Left ventricle myocardium inferior (tissue), 1 donor: ENCODE measurements around the gene CDC42SE1. TPM values are rescaled to one million over a fixed set of nuclear protein-coding genes. Genes with fewer than 3 reads are reported as not detected.

ENCODE experiments used
- DNase-seq: peaks from one replicate; pipeline ENCODE4 v3.0.0-alpha.2; 2020
- H3K27ac ChIP-seq: fragments of 200-600 bp; replicated peaks from 2 replicates; pipeline ENCODE4 v1.8.0; 2021
- H3K27me3 ChIP-seq: fragments of 200-600 bp; 2 replicates; pipeline ENCODE4 v1.8.0; 2021; ENCODE audit warnings: low read depth
- H3K36me3 ChIP-seq: fragments of 200-600 bp; 2 replicates; pipeline ENCODE4 v1.8.0; 2021
- H3K4me1 ChIP-seq: fragments of 200-600 bp; 2 replicates; pipeline ENCODE4 v1.8.0; 2021
- H3K4me3 ChIP-seq: fragments of 200-600 bp; 2 replicates; pipeline ENCODE4 v1.8.0; 2021; ENCODE audit warnings: mild to moderate bottlenecking, moderate library complexity
- H3K9me3 ChIP-seq: fragments of 200-600 bp; replicated peaks from 2 replicates; pipeline ENCODE4 v1.8.0; 2021
- intact Hi-C: fragments of 100-400 bp; cut with micrococcal nuclease; formaldehyde crosslinking; loops from one replicate; pipeline ENCODE4 v1.11.0; 2022
- total RNA-seq: library from RNA; stranded (reverse); fragmentation: NEBNext Ultra II Directional; extraction: Animal tissue kit (Norgen Biotek cat#: 25700); gene quantifications from one replicate; pipeline ENCODE4 v1.2.1, GENCODE V29; 2021
- TF ChIP-seq, protein P1 (sequence below): fragments of 200-600 bp; IDR thresholded peaks from 2 replicates; pipeline ENCODE4 v1.8.0; 2021; ENCODE audit warnings: antibody characterized with exemption, mild to moderate bottlenecking, borderline replicate concordance
- donor health status: DM: no; HTN: yes; CAD: no; lungs with severe emphysema.

CDC42SE1 gene
- total RNA-seq, 1 donor from 2014 or later, result 24.8 TPM

DNA sequence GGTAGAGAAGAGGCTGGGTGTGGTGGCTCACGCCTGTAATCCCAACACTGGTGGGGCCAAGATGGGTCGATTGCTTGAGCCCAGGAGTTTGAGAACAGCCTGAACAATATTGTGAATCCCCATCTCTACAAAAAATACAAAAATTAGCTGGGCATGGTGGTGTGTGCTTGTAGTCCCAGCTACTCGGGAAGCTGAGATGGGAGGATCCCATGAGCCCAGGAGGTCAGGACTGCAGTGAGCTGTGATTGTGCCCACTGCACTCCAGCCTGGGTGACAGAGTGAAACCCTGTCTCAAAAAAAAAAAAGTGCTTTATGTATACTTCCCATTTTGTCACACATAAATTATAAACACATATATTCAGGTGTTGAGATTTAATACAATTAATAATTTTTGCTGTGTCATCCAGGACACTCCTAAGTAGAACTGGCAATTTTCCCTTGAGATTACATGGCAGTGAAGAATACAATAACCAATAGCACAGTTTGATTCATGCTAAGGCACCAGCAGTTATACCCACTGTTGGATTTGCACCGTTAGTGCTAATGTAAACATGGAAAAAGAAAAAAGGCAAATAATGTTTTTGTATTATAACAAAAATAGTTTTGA is 26.6 kb upstream of the CDC42SE1 start:
- TF ChIP-seq, protein P1, sequence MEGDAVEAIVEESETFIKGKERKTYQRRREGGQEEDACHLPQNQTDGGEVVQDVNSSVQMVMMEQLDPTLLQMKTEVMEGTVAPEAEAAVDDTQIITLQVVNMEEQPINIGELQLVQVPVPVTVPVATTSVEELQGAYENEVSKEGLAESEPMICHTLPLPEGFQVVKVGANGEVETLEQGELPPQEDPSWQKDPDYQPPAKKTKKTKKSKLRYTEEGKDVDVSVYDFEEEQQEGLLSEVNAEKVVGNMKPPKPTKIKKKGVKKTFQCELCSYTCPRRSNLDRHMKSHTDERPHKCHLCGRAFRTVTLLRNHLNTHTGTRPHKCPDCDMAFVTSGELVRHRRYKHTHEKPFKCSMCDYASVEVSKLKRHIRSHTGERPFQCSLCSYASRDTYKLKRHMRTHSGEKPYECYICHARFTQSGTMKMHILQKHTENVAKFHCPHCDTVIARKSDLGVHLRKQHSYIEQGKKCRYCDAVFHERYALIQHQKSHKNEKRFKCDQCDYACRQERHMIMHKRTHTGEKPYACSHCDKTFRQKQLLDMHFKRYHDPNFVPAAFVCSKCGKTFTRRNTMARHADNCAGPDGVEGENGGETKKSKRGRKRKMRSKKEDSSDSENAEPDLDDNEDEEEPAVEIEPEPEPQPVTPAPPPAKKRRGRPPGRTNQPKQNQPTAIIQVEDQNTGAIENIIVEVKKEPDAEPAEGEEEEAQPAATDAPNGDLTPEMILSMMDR, result no peak
- Histone ChIP-seq H3K4me1 (peaks cover 5% of the 10 kb centered on the region), H3K27ac (no peak overlapping the region), H3K4me3 (no peak overlapping the region), H3K9me3 (no peaks in the 10 kb centered on the region), H3K36me3 (peaks cover 6% of the 10 kb centered on the region), H3K27me3 (no peaks in the 10 kb centered on the region)
- DNase-seq, result no peak
- intact Hi-C loops, result no loop called here

DNA sequence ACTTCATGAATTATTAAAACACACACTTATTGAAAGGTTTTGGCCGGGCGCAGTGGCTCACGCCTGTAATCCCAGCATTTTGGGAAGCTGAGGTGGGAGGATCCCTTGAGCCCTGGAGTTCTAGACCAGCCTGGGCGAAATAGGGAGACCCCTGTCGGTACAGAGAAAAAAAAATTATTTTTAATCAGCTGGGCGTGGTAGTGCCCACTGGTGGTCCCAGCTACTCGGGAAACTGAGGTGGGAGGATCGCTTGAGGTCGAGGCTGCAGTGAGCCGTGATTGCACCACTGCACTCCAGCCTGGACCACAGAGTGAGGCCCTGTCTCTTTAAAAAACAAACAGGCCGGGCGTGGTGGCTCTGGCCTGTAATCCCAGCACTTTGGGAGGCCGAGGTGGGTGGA is 12.8 kb upstream of the CDC42SE1 start:
- Histone ChIP-seq H3K36me3 (peaks cover 24% of the 10 kb centered on the region), H3K4me3 (no peak overlapping the region), H3K27me3 (no peaks in the 10 kb centered on the region), H3K9me3 (no peaks in the 10 kb centered on the region), H3K27ac (peak overlapping the region; percentile 99), H3K4me1 (peaks cover 26% of the 10 kb centered on the region)
- TF ChIP-seq, protein P1, result no peak
- intact Hi-C loops, result no loop called here
- DNase-seq, result no peak

DNA sequence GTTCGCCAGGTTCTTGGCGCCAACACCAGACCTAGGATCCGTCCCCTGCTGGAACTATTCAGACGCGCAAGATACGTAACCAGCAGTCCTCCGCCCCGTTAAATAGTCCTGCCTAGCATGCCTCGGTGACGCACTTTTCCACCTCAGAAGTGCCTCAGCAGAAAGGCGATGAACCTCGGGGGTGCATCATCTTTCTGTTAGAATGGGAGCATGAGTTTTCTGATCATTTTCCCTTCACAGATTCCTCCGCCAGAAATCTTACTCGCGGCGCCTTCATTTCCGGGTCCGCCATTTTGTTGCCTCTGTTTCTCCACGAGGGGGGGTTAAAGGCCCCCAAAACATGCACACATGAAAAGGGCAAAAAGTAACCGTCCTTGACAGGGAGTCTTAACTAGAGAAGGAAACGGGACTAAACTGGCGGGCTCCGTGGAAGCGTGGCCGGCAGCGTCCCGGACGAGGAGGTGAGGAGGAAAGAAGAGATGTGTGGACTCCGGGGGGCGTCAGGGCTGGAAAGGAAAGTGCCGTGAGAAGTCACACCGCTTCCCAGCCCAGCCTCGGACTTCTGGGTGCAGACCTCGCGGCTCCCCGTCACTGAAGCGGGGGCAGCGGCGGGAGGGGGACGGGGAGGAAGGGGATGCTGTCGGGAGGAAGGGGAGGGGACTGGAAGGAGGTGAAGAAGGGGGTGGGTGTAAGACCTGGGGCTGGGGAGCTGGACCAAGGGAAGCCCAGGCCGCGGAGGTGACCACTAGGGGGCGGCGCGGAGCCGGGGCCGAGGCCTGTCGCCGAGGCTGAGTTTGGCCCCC is 11.3 kb upstream of the CDC42SE1 start, which contains the start of gene GABPB2:
Gene GABPB2, plus strand, starts transcription at position 288 of the 803 bp plus-strand sequence. CDS start 17,429 bp downstream, outside the sequence.
- Histone ChIP-seq H3K9me3 (no peaks in the 10 kb centered on the region), H3K4me3 (peak within 1 kb of the TSS; percentile 80), H3K36me3 (peaks cover 23% of the 10 kb centered on the region), H3K4me1 (peaks cover 26% of the 10 kb centered on the region), H3K27ac (peak within 1 kb of the TSS; percentile 99), H3K27me3 (no peaks in the 10 kb centered on the region)
- intact Hi-C loops, result no loop called here
- TF ChIP-seq, protein P1, result peak; percentile 94
- DNase-seq, result peak; percentile 93

DNA sequence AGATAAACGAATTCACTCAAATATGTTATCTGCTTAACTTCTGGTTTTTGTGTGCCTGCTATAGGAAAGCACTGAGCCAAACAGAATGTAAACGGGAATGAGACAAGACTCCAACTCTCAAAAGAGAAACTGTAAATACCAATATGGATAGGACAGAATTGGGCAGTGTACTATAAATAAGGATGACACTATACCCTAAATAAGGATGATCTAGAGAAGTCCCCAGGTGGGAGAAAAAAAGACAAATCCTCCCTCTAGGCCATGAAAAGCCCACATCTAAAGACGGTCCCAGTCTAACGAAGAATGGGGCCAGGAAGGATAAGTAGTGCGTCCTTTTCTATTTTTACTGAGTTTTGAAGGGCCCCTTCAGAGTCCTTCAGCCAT is 9.7 kb upstream of the CDC42SE1 start:
- DNase-seq, result no peak
- Histone ChIP-seq H3K4me1 (peaks cover 26% of the 10 kb centered on the region), H3K9me3 (no peaks in the 10 kb centered on the region), H3K4me3 (no peak overlapping the region), H3K36me3 (peaks cover 12% of the 10 kb centered on the region), H3K27ac (peak overlapping the region; percentile 99), H3K27me3 (no peaks in the 10 kb centered on the region)
- TF ChIP-seq, protein P1, result no peak
- intact Hi-C loops, result loop anchor here (10.0 kb wide), 1 partner anchor 64 kb away; the partner anchor contains the start of genes MINDY1 and PRUNE1

DNA sequence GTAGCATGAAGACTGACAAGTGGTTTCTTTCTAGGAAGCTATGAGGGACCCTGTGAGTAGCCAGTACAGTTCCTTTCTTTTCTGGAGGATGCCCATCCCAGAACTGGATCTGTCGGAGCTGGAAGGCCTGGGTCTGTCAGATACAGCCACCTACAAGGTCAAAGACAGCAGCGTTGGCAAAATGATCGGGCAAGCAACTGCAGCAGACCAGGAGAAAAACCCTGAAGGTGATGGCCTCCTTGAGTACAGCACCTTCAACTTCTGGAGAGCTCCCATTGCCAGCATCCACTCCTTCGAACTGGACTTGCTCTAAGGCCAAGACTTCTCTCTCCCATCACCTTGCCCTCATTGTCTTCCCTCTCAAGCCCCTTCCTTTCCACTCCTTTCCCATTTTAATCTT is 7.8 kb upstream of the CDC42SE1 start:
- Histone ChIP-seq H3K4me1 (peaks cover 24% of the 10 kb centered on the region), H3K27me3 (no peaks in the 10 kb centered on the region), H3K9me3 (no peaks in the 10 kb centered on the region), H3K36me3 (no peaks in the 10 kb centered on the region), H3K27ac (no peak overlapping the region), H3K4me3 (no peak overlapping the region)
- intact Hi-C loops, result loop anchor here (10.0 kb wide), 1 partner anchor 62 kb away; the partner anchor contains the start of genes MINDY1 and PRUNE1
- no peak for DNase-seq
- TF ChIP-seq, protein P1, result no peak
